ENCODE data around the gene GLIPR1. TPM values are rescaled to one million over a fixed set of nuclear protein-coding genes. Genes with fewer than 3 reads are reported as not detected.

Gene GLIPR1
- total and polyA plus RNA-seq, 2 donors (not counting 3 experiments of a cell fraction or from before 2014, with no cell fraction given), result 98.8 to 108 TPM

GRCh38 chr12:75487308-75487707, 6.8 kb downstream of the GLIPR1 start:
- Histone ChIP-seq H3K27ac (ENCODE audit: insufficient read depth, low read depth, low read length) (no peak overlapping the region), H3K4me1 (ENCODE audit: control insufficient read depth, extremely low read depth, insufficient read depth, low read length) (peaks cover 33% of the 10 kb centered on the region), H4K20me1 (replicated peaks; ENCODE audit: control insufficient read depth, extremely low read depth, insufficient read depth, low read length) (no peaks in the 10 kb centered on the region), H3K27me3 (ENCODE audit: control insufficient read depth in 2 of 2, insufficient read depth in 2 of 2, low read length in 2 of 2) (no peaks in the 10 kb centered on the region), H3K9ac (replicated peaks; ENCODE audit: extremely low read depth, insufficient read depth, low read length) (no peak overlapping the region), H3K79me2 (ENCODE audit: control insufficient read depth, insufficient read depth, low read length) (peaks cover 29% of the 10 kb centered on the region), H3K4me2 (ENCODE audit: insufficient read depth, low read length) (no peak overlapping the region), H2AFZ (ENCODE audit: low read depth, low read length) (no peak overlapping the region), H3K36me3 (ENCODE audit: control insufficient read depth in 2 of 2, extremely low read depth in 1 of 2, insufficient read depth in 2 of 2, low read length in 2 of 2) (peaks cover 0 to 2% of the 10 kb centered on the region in 2 experiments), H3K9me1 (replicated peaks; ENCODE audit: control insufficient read depth, extremely low read depth, insufficient read depth, low read length) (no peaks in the 10 kb centered on the region), H3K4me3 (replicated peaks in 1 of 3; ENCODE audit: insufficient read depth in 1 of 3, low read depth in 1 of 3, low read length in 3 of 3) (no peak overlapping the region), H3K9me3 (replicated peaks; ENCODE audit: control insufficient read depth, insufficient read depth, low read length) (no peaks in the 10 kb centered on the region)
- TF ChIP-seq EZH2 (IDR thresholded peaks at IDR 0.05; ENCODE audit: borderline replicate concordance, low read depth, low read length, severe bottlenecking) (no peak), POLR2A (IDR thresholded peaks at IDR 0.05; ENCODE audit: low read depth, low read length) (no peak), JUN (IDR thresholded peaks at IDR 0.05; ENCODE audit: borderline replicate concordance, insufficient read depth, insufficient read length, low read depth) (no peak), MYC (IDR thresholded peaks at IDR 0.05; ENCODE audit: low read depth, low read length) (no peak), GATA2 (IDR thresholded peaks at IDR 0.05; ENCODE audit: insufficient read depth, insufficient read length, low read depth, low read length) (no peak), POLR2AphosphoS5 (IDR thresholded peaks at IDR 0.05; ENCODE audit: insufficient read depth, low read depth, low read length) (no peak)
- TF ChIP-seq, protein P1, sequence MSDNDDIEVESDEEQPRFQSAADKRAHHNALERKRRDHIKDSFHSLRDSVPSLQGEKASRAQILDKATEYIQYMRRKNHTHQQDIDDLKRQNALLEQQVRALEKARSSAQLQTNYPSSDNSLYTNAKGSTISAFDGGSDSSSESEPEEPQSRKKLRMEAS (IDR thresholded peaks at IDR 0.05; ENCODE audit: insufficient read depth, insufficient read length), result no peak
- intact Hi-C loops (cut with micrococcal nuclease), result loop anchor here (5.0 to 10.0 kb wide), 2 partner anchors 800 to 1097 kb away; no protein-coding TSS in a partner anchor
- dilution Hi-C loops (cut with MboI; ENCODE audit: extremely low pct_ligation_motif_present, low sequenced_read_pairs), result no loop called here
- no peak for DNase-seq (ENCODE audit: low read depth, low spot score)
- FAIRE-seq, result no peak
- no TSS peak for BruUV-seq (replicated peaks)
- ChIA-PET POLR2A (no interaction called here), CTCF (interaction anchor here (1.5 kb wide), 1 partner anchor 96 kb away, joined by 4 read pairs; no protein-coding TSS in a partner anchor)

DNA sequence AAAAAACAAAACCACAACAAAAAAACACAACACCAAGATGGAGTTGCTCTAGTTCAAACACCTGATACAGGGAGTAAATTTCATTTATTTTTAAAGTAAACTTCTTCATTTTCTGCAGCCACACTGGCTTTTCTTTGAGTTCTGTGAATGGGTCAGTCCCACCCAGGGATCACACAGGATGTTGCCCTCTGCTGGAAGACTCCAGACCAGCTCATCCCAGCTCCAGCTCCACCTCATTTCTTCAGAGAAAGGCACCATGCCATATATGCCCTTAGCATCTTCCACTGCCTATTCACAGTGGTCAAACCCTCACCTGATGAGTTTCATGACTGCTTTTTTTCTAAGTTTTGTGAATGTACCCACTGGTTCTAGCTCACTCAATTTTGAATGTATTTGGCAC, 8.0 kb downstream of the GLIPR1 start:
- Histone ChIP-seq H3K9me3 (replicated peaks; ENCODE audit: control insufficient read depth, insufficient read depth, low read length) (no peaks in the 10 kb centered on the region), H3K4me1 (ENCODE audit: control insufficient read depth, extremely low read depth, insufficient read depth, low read length) (peaks cover 22% of the 10 kb centered on the region), H3K9me1 (replicated peaks; ENCODE audit: control insufficient read depth, extremely low read depth, insufficient read depth, low read length) (no peaks in the 10 kb centered on the region), H3K36me3 (ENCODE audit: control insufficient read depth in 2 of 2, extremely low read depth in 1 of 2, insufficient read depth in 2 of 2, low read length in 2 of 2) (peaks cover 0 to 4% of the 10 kb centered on the region in 2 experiments), H2AFZ (ENCODE audit: low read depth, low read length) (no peak overlapping the region), H3K27me3 (ENCODE audit: control insufficient read depth in 2 of 2, insufficient read depth in 2 of 2, low read length in 2 of 2) (no peaks in the 10 kb centered on the region), H3K9ac (replicated peaks; ENCODE audit: extremely low read depth, insufficient read depth, low read length) (no peak overlapping the region), H3K79me2 (ENCODE audit: control insufficient read depth, insufficient read depth, low read length) (peaks cover 23% of the 10 kb centered on the region), H3K27ac (ENCODE audit: insufficient read depth, low read depth, low read length) (no peak overlapping the region), H3K4me3 (replicated peaks in 1 of 3; ENCODE audit: insufficient read depth in 1 of 3, low read depth in 1 of 3, low read length in 3 of 3) (no peak overlapping the region), H4K20me1 (replicated peaks; ENCODE audit: control insufficient read depth, extremely low read depth, insufficient read depth, low read length) (no peaks in the 10 kb centered on the region), H3K4me2 (ENCODE audit: insufficient read depth, low read length) (no peak overlapping the region)
- intact Hi-C loops (cut with micrococcal nuclease) (loop anchor here (2.0 to 10.0 kb wide), 4 partner anchors 22 to 1096 kb away; partner anchors contain the start of gene KRR1), dilution Hi-C loops (cut with MboI; ENCODE audit: extremely low pct_ligation_motif_present, low sequenced_read_pairs) (no loop called here)
- ChIA-PET POLR2A (no interaction called here), CTCF (interaction anchor here (1.0 to 1.9 kb wide), 4 partner anchors 51 to 799 kb away, joined by 3 to 11 read pairs (median 6); partner anchors contain the start of genes GLIPR1L1 and GLIPR1L2)
- BruUV-seq (replicated peaks), result no TSS peak
- no peak for FAIRE-seq
- DNase-seq (ENCODE audit: low read depth, low spot score), result no peak
- TF ChIP-seq GATA2 (IDR thresholded peaks at IDR 0.05; ENCODE audit: insufficient read depth, insufficient read length, low read depth, low read length), result no peak
- no peak for TF ChIP-seq JUN (IDR thresholded peaks at IDR 0.05; ENCODE audit: borderline replicate concordance, insufficient read depth, insufficient read length, low read depth)
- TF ChIP-seq, protein P2, sequence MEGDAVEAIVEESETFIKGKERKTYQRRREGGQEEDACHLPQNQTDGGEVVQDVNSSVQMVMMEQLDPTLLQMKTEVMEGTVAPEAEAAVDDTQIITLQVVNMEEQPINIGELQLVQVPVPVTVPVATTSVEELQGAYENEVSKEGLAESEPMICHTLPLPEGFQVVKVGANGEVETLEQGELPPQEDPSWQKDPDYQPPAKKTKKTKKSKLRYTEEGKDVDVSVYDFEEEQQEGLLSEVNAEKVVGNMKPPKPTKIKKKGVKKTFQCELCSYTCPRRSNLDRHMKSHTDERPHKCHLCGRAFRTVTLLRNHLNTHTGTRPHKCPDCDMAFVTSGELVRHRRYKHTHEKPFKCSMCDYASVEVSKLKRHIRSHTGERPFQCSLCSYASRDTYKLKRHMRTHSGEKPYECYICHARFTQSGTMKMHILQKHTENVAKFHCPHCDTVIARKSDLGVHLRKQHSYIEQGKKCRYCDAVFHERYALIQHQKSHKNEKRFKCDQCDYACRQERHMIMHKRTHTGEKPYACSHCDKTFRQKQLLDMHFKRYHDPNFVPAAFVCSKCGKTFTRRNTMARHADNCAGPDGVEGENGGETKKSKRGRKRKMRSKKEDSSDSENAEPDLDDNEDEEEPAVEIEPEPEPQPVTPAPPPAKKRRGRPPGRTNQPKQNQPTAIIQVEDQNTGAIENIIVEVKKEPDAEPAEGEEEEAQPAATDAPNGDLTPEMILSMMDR (IDR thresholded peaks at IDR 0.05; ENCODE audit: extremely low read depth in 1 of 2, insufficient read depth in 1 of 2, low read depth in 1 of 2, low read length in 2 of 2), result peak; percentile 19 to 30
